Measurements from ENCODE around the gene C1orf226.
"Not testable (repeated sequence)": the region's sequence is repeated elsewhere in the genome, so short reads cannot be mapped to it uniquely, and the experiment has no call there.

The C1orf226 gene

GRCh38 chr1:162412002-162412401 is 30.5 kb downstream of the C1orf226 start, which contains the start of gene SH2D1B:
Gene SH2D1B (minus strand): TSS chr1:162412136. CDS start chr1:162412016, 120 bp downstream.
- DNase-seq = no peak

- no peak for DNase-seq
Measured at GRCh38 chr1:162416215-162416614, 34.7 kb downstream of the C1orf226 start.

- no peak for DNase-seq
Measured at GRCh38 chr1:162416909-162417308, 35.4 kb downstream of the C1orf226 start.

GRCh38 chr1:162417650-162418049 is 36.1 kb downstream of the C1orf226 start:
- no peak for DNase-seq

GRCh38 chr1:162418584-162418983 is 37.1 kb downstream of the C1orf226 start:
- DNase-seq = not testable (repeated sequence)

DNA sequence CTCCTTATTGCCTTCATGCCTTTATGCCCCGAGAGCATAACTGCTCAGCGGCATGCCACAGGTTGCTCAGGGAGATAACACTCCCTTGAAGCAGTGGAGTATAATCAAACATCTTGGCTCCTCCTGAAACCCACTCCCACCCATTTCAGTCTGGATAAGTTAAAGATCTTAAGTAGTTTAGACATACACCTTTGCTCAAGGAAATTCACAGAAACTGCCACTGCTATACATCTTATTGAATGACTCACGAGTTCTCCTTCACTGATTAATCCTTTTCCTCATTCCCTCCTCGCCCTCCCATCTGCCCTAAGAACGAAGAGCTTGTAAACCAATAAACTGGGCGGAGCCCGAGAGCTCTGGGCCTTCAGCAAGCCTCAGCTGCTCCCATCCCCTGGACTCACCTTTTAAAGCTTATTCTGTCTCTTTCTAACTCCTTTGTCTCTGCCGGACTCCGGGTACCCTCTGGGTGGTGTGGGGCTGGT is 38.0 kb downstream of the C1orf226 start:
- not testable (repeated sequence) for DNase-seq

DNA sequence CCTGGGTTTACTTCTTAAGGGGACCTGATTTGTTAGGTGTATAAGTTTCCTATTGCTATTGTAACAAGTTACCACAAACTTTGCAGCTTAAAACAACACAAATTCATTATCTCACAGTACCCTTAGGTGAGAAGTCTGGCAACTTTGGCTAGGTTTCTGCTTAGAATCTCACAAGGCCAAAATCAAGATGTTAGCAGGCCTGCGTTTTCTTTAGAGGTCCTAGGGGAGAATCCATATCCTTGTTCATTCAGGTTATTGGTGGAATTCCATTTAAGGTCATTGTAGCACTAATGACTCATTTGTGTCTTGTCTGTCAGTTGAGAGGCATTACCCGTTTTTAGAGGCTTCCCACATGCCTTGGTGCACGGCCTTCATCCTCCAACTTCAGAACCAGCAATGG is 38.6 kb downstream of the C1orf226 start:
- DNase-seq = peak in 1 of 5 experiments; percentile 15

DNA sequence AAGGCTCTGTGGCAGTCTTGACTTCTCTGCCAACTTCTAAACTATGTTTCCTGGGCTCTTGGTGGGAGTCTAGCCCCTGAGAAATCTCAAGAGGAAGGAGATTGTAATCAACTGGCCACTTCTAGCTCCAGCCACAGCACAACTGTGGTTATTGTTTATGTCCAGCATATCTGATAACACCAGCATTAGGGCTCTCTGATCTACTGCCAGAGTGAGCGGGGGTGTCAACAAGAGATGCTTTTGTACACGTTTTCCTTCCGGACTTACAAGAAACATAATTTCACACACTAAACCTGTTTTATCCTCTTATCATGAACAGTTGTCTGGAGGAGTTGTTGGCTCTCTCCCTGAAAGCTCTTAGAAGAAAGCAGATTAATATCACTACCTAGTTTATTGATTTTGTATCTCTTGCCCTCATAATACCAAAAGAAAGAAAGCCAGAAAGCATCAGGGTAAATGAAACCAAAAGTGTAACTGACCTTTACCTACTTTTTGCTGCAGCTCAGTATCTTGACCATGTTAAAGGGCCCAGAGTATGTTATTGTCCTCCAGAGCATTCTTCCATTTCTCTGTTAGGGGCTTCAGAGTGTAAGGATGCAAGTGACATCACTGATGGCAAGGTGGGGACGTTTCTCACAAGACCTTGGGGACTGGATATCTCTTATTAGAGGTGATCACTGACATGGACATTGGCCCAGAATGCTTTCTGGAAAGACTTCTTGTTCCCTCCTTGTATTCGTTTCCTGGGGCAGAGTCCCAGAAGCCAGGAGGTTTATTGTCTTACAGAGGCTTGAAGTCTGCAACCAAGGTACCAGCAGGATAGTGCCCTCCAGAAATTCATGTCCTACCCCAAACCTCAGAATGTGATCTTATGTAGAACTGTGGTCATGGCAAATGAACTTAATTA is 40.0 kb downstream of the C1orf226 start:
- no peak for DNase-seq

DNA sequence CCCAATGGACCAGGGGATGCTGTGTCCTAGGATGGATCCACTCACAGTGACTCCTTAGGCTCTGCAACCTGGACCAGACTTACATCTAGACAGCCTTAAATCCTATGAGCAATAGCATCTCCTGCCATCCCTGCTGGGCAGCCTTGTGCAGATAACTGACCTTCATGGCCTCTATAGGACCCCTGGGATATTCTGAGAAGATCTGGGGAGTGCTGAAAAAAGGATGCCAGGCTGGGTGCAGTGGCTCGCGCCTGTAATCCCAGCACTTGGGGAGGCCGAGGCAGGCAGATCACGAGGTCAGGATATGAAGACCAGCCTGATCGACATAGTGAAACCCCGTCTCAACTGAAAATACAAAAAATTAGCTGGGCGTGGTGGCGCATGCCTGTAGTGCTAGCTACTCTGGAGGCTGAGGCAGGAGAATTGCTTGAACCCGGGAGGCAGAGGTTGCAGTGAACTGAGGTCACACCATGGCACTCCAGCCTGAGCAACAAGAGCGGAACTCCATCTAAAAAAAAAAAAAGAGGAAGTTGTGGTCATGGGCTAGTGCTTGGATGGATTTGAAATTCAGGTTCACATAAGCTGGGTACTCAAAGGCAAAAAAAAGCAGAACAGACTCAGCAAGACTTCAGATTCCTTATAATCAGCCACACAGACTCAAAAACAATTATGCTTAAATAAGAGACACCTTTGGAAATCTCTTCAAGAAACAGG is 41.3 kb downstream of the C1orf226 start:
- no peak for DNase-seq

DNA sequence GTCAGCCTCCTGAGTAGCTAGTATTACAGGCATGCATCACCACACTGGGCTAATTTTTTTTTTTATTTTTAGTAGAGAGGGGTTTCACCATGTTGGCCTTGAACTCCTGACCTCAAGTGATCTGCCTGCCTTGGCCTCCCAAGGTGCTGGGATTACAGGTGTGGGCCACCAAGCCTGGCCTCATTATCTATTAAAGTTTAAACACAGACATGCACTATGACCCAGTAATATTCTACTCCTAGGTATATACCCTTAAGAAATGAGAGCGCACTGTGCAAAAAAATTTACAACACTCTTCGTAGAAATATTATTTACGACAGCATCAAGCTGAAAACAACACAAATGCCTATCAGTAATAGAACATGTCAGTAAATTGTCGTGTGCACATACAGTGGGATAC is 49.1 kb downstream of the C1orf226 start:
- DNase-seq = no peak

DNA sequence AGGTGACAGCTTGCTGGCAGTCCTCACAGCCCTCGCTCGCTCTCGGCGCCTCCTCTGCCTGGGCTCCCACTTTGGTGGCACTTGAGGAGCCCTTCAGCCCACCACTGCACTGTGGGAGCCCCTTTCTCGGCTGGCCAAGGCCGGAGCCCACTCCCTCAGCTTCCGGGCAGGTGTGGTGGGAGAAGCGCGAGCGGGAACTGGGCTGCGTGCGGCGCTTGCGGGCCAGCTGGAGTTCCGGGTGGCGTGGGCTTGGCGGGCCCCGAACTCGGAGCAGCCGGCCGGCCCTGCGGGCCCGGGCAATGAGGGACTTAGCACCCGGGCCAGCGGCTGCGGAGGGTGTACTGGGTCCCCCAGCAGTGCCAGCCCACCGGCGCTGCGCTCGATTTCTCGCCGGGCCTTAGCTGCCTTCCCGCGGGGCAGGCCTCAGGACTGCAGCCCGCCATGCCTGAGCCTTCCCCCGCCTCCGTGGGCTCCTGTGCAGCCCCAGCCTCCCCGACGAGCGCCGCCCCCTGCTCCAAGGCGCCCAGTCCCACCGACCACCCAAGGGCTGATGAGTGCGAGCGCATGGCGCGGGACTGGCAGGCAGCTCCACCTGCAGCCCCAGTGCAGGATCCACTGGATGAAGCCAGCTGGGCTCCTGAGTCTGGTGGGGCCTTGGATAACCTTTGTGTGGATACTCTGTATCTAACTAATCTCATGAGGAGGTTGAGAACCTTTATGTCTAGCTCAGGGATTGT is 51.6 kb downstream of the C1orf226 start:
- DNase-seq = not testable (repeated sequence)

Measured in T-helper 2 cell (primary cell).